Endodermal cell (in vitro differentiated cells): ENCODE measurements around the gene MMAA. TPM values are rescaled to one million over a fixed set of nuclear protein-coding genes. Genes with fewer than 3 reads are reported as not detected.
"Not testable (repeated sequence)": the region's sequence is repeated elsewhere in the genome, so short reads cannot be mapped to it uniquely, and the experiment has no call there.

Source experiments
- DNase-seq: peaks from one replicate; pipeline ENCODE4 v3.0.0-alpha.2; 2017
- H3K27ac ChIP-seq: 2 replicates; pipeline ENCODE4 v1.5.1; 2013; ENCODE audit warnings: mild to moderate bottlenecking, low read depth, low read length, moderate library complexity
- H3K27me3 ChIP-seq: 2 replicates; pipeline ENCODE4 v1.6.1; 2013; ENCODE audit warnings: mild to moderate bottlenecking, low read length, moderate library complexity; ENCODE audit not compliant: insufficient read depth, control insufficient read depth, poor library complexity, severe bottlenecking
- H3K36me3 ChIP-seq: 2 replicates; pipeline ENCODE4 v1.7.0; 2013; ENCODE audit warnings: mild to moderate bottlenecking, low read length, moderate library complexity; ENCODE audit not compliant: control insufficient read depth, insufficient read depth
- H3K4me1 ChIP-seq: one replicate; pipeline ENCODE4 v1.7.0; 2013; ENCODE audit warnings: low read length; ENCODE audit not compliant: control insufficient read depth, insufficient read depth
- H3K4me3 ChIP-seq: 2 replicates; pipeline ENCODE4 v1.5.1; 2013; ENCODE audit warnings: mild to moderate bottlenecking, low read length, moderate library complexity
- H3K9ac ChIP-seq: 2 replicates; pipeline ENCODE4 v1.6.1; 2013; ENCODE audit warnings: mild to moderate bottlenecking, low read length, moderate library complexity; ENCODE audit not compliant: poor library complexity, severe bottlenecking; ENCODE audit errors: extremely low read depth
- H3K9me3 ChIP-seq: 2 replicates; pipeline ENCODE4 v1.6.1; 2013; ENCODE audit warnings: mild to moderate bottlenecking, low read length, moderate library complexity; ENCODE audit not compliant: control insufficient read depth
- H3K27ac Mint-ChIP-seq: 2 replicates; pipeline ENCODE4 v1.8.0; 2020; ENCODE audit warnings: mixed read lengths
- H3K27me3 Mint-ChIP-seq: 2 replicates; pipeline ENCODE4 v1.8.0; 2021; ENCODE audit warnings: mild to moderate bottlenecking, mixed read lengths; ENCODE audit not compliant: insufficient read depth
- H3K36me3 Mint-ChIP-seq: 2 replicates; pipeline ENCODE4 v1.8.0; 2020; ENCODE audit warnings: low read depth, mixed read lengths
- H3K4me1 Mint-ChIP-seq: 2 replicates; pipeline ENCODE4 v1.8.0; 2020; ENCODE audit warnings: mixed read lengths
- H3K4me3 Mint-ChIP-seq: 2 replicates; pipeline ENCODE4 v1.8.0; 2020; ENCODE audit warnings: mild to moderate bottlenecking, moderate library complexity, mixed read lengths
- H3K9me3 Mint-ChIP-seq: 2 replicates; pipeline ENCODE4 v1.8.0; 2020; ENCODE audit warnings: mild to moderate bottlenecking, mixed read lengths
- CTCF ChIP-seq: fragments of 200-600 bp; sonication (generic); conservative IDR thresholded peaks from 2 replicates; pipeline ENCODE4 v1.5.0; 2021; ENCODE audit warnings: antibody characterized with exemption, mild to moderate bottlenecking
- WGBS, 2 experiments: methylation state at CpG; one replicate each; pipeline versions ENCODE4 v1.1.5 to v1.1.7; 2013; ENCODE audit warnings: missing lambda C conversion rate in 2 of 2, mixed read lengths in 1 of 2; ENCODE audit not compliant: insufficient coverage in 1 of 2, insufficient read length in 1 of 2; 5-methylcytosine and 5-hydroxymethylcytosine counted together
- long read RNA-seq, 4 experiments: library from polyadenylated mRNA in 2 of 4; library from RNA in 1 of 4; library from capped mRNA in 1 of 4; stranded (forward) in 3 of 4; unstranded in 1 of 4; transcript quantifications; one replicate each; pipeline ENCODE4 v2.0.0, GENCODE V29; 2020 to 2021; ENCODE audit warnings: inconsistent platforms in 1 of 4
- polyA plus RNA-seq, 2 experiments: library from polyadenylated mRNA; stranded (reverse); fragments of 50-300 nt; gene quantifications; one replicate each; pipeline ENCODE4 v1.2.3, GENCODE V29; 2013
- total RNA-seq, 2 donors: library from RNA; stranded (reverse); fragmentation: NEBNext Ultra II Directional in 1 of 2; extraction: Animal tissue kit (Norgen Biotek cat#: 25700) in 1 of 2; gene quantifications; 2 replicates in 1 of 2; 3 replicates in 1 of 2; pipeline ENCODE4 v1.2.1, GENCODE V29; 2021

MMAA gene
- total RNA-seq = 1 to 10 TPM; 6.8 to 6.9 TPM
- 3.5 TPM for polyA plus RNA-seq (2013, experiment 1 of 2)
- polyA plus RNA-seq (2013, experiment 2 of 2) = 3.4 TPM
- long read RNA-seq, experiment 1, partial matches to known transcripts = 2 of 3 reads
- long read RNA-seq, experiment 1, other reads (novel, unspliced or antisense) = 1 of 3 reads
- long read RNA-seq, experiment 2, full-length matches to known transcripts = 6 of 11 reads
- long read RNA-seq, experiment 2, partial matches to known transcripts = 3 of 11 reads
- long read RNA-seq, experiment 2, other reads (novel, unspliced or antisense) = 2 of 11 reads
- long read RNA-seq, experiment 3, full-length matches to known transcripts = 4 of 5 reads
- long read RNA-seq, experiment 3, partial matches to known transcripts = 1 of 5 reads
- long read RNA-seq, experiment 3, other reads (novel, unspliced or antisense) = 0 of 5 reads
- long read RNA-seq, experiment 4, full-length matches to known transcripts = 4 of 4 reads
- long read RNA-seq, experiment 4, partial matches to known transcripts = 0 of 4 reads
- long read RNA-seq, experiment 4, other reads (novel, unspliced or antisense) = 0 of 4 reads

- WGBS, 2 experiments = 1 to 4% methylated on average over 5 to 66 of the region's 66 CpGs
- peaks cover 13% of the 10 kb centered on the region for H3K36me3 Mint-ChIP-seq
These were observed at the start of gene MMAA for GRCh38 chr4:145618932-145619638. MMAA (plus strand) TSS chr4:145619385; CDS start chr4:145639140, 19,755 bp downstream.

GRCh38 chr4:145574546-145574945, 44.6 kb upstream of the MMAA start:
- not testable (repeated sequence) for H3K9me3 ChIP-seq, H3K4me3 Mint-ChIP-seq, DNase-seq, H3K27me3 Mint-ChIP-seq, H3K9ac ChIP-seq, H3K27ac Mint-ChIP-seq, H3K4me1 Mint-ChIP-seq, H3K4me1 ChIP-seq, H3K27ac ChIP-seq, H3K36me3 Mint-ChIP-seq, H3K27me3 ChIP-seq, H3K36me3 ChIP-seq, H3K4me3 ChIP-seq
- 90 to 94% methylated on average over 7 of the region's 7 CpGs for WGBS, 2 experiments
- peaks cover 19% of the 10 kb centered on the region for H3K9me3 Mint-ChIP-seq

More at GRCh38 chr4:145618932-145619638, at the start of gene MMAA:
- DNase-seq = peak; percentile 96
- H3K27ac Mint-ChIP-seq = peak within 1 kb of the TSS; percentile 98
- peaks cover 18% of the 10 kb centered on the region for H3K9me3 Mint-ChIP-seq
- H3K27me3 ChIP-seq = no peaks in the 10 kb centered on the region
- peak; percentile 96 for TF ChIP-seq CTCF
- H3K4me1 ChIP-seq = peaks cover 3% of the 10 kb centered on the region
- no peaks in the 10 kb centered on the region for H3K36me3 ChIP-seq
- H3K4me1 Mint-ChIP-seq = peaks cover 23% of the 10 kb centered on the region
- H3K4me3 Mint-ChIP-seq = peak within 1 kb of the TSS; percentile 90
- peak within 1 kb of the TSS; percentile 88 for H3K4me3 ChIP-seq
- H3K27me3 Mint-ChIP-seq = no peaks in the 10 kb centered on the region
- peaks cover 19% of the 10 kb centered on the region for H3K9me3 ChIP-seq
- peak within 1 kb of the TSS; percentile 62 for H3K27ac ChIP-seq
- H3K9ac ChIP-seq = peak within 1 kb of the TSS; percentile 68

GRCh38 chr4:145580906-145581305, 38.3 kb upstream of the MMAA start:
- Histone ChIP-seq H3K27me3 (no peaks in the 10 kb centered on the region), H3K4me1 (no peaks in the 10 kb centered on the region), H3K9ac (no peak overlapping the region), H3K36me3 (no peaks in the 10 kb centered on the region), H3K27ac (no peak overlapping the region), H3K9me3 (no peaks in the 10 kb centered on the region), H3K4me3 (no peak overlapping the region)
- Mint-ChIP-seq H3K27ac (no peak overlapping the region), H3K27me3 (peaks cover 7% of the 10 kb centered on the region), H3K36me3 (no peaks in the 10 kb centered on the region), H3K9me3 (peaks cover 13% of the 10 kb centered on the region), H3K4me1 (no peaks in the 10 kb centered on the region), H3K4me3 (no peak overlapping the region)
- no peak for TF ChIP-seq CTCF
- no peak for DNase-seq
- WGBS, 2 experiments = 97 to 100% methylated on average over 1 to 3 of the region's 3 CpGs
